AG08395 (cell line): ENCODE results near the gene STX8.
"Not testable (repeated sequence)": the region's sequence is repeated elsewhere in the genome, so short reads cannot be mapped to it uniquely, and the experiment has no call there.

Source experiments
- DNase-seq: peaks from one replicate; pipeline ENCODE4 v3.0.0; 2012; ENCODE audit warnings: mixed read lengths, low spot score

STX8 gene

GRCh38 chr17:9261081-9262012 is 314.3 kb downstream of the STX8 start:
- no peak for DNase-seq

- DNase-seq, result no peak
Measured at GRCh38 chr17:9259419-9259818, 316.2 kb downstream of the STX8 start.

GRCh38 chr17:9258115-9259015 is 317.3 kb downstream of the STX8 start:
- DNase-seq, result no peak

DNA sequence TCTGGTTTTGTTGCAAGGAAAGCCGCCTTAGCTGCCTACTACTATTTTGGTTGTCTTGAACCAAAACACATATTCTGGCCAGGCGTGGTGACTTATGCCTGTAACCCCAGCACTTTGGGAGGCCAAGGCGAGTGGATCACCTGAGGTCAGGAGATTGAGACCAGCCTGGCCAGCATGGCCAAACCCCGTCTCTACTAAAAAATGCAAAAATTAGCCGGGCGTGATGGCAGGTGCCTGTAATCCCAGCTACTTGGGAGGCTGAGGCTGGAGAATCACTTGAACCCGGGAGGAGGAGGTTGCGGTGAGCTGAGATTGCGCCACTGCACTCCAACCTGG is 318.0 kb downstream of the STX8 start:
- not testable (repeated sequence) for DNase-seq

DNA sequence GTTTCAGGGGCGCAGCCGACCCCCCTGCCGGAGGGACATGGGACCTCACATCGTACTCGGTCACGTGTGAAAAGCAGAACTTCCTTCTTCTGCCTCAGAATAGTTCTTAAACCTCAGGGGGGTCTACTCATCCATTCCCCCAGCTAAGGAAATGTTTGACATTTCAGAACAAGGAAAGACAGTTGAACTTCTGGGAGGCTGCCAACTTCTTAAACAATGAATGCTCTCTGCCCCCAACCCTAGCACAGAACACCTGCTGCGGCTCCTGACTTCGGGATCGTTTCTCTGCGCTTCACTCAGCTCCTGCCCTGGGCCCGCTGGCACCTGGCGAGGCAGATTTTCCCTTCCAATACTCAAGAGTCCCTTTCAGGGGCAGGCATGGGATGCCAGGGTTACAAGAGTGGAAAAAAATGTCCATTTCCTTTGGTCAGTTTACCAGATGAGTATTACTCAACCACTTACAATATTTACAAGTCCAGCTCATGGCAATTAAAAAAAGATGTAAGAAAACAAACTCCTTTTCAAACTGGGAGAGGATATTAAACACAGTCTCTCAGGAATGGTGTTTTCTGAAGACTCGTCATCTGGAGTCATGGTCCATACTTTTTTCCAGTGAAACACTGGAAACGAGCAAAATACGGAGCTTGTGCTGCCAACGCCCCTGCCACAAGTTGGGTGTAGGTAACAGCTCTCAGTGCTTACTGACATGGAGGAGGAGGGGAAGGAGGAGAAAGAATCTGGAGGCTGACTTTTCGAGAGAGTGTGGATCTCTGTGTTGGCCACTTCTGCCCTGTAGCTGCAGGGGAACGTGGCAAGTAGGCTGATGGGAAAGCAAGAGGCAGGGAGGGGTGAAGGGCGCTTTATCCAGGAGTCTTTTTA is 318.6 kb downstream of the STX8 start:
- peak; percentile 67 for DNase-seq

- DNase-seq, result no peak
Measured at GRCh38 chr17:9256361-9256750, 319.3 kb downstream of the STX8 start.

GRCh38 chr17:9255833-9256232 is 319.8 kb downstream of the STX8 start:
- DNase-seq, result peak; percentile 25

DNA sequence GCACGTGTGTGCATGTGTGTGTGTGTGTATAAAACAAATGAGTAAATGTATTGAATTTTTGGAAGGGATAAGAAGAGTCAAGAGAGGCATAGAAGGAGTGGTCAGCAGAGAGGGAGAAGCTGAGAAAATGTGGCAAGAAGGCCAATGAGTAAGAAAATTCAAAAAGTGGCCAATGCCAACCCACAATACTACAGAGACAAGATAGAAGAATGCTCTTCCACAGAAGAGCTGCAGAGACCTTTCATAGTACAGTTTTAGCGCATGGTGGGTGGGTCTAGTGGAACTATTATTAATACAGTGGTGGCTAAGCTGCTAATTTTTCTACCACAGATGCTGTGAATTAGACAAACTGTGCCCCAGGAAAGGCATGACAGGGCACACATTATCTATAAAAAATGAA is 320.8 kb downstream of the STX8 start:
- no peak for DNase-seq

DNA sequence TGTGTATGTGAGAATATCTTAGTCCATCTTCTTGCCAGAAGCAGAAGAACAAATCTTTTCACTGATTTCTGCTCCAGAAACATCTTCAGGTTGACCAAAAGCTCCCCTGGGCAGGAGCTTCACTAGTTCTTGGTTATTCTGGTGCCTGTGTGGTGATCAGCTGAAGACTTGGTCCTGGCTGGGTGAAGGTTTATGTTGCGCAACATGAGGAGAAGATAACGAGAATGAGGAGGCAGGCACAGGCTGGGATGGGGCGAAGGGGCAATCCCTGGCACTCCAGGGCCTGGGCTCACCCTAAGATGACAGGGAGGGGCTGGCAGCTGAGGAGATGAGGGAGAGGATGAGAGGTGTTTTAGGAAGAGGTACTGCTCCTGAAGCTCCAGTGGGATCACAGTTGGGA is 322.3 kb downstream of the STX8 start:
- DNase-seq, result no peak

DNA sequence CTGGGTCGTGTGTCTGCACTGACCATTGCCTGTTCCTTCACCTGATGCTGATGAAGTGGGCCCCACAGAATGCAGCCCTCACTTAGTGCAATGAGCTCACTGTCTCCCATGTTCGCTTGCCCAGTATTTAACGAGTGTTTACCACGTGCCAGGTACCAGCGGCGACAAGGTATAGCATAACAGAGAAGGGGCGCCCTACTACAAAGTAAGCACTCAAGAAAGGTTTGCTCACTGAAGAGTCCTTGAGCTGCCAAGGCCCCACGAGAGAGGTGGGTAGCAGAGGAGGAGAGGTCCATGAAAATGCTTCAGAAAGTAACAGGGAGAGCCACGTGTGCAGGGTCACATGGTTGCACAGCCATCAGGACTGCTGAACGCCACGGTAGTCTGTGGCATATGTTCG is 324.3 kb downstream of the STX8 start:
- no peak for DNase-seq

- no peak for DNase-seq
Measured at GRCh38 chr17:9249245-9249953, 326.2 kb downstream of the STX8 start.

GRCh38 chr17:9247401-9247938 is 328.1 kb downstream of the STX8 start:
- DNase-seq, result no peak

GRCh38 chr17:9244066-9245052 is 331.3 kb downstream of the STX8 start:
- peak; percentile 84 for DNase-seq

DNA sequence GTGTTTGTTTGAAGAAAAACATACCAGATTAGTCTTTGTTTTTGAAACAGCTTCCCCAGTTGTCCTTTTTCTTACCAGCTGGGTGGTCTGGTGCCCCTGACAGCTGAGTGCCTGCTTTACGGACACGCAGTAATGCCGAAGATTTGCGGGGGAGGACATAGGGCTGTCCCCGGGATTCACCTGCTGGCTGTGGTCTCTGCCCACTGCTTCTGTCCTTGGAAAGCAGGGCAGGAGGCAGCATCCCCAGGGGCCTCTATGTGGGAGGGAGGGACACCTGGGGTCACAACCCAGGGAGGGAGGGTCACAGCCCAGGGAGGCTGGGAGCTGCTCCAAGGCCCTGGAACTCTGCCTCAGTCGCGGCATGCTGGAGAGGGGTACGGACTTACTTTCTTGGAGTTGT is 332.6 kb downstream of the STX8 start:
- DNase-seq, result no peak

DNA sequence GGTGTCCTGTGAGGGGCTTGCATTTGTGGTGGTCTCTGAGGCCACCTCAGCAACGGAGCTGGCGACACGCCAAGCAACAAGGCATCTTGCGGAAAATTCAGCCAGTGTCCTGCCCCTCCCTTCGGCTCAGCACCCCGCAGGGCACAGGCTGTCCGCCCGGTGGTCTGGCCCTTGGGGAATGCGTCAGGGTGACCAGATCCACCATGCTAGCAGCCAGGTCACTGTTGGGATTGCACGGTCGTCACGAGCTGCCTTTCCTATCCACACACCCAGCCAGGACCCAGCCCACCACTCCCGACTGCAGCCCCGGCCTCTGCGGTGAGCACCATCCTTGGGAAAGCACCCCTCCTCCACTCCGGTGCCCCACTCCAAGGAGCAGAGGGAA is 333.1 kb downstream of the STX8 start:
- DNase-seq, result no peak

DNA sequence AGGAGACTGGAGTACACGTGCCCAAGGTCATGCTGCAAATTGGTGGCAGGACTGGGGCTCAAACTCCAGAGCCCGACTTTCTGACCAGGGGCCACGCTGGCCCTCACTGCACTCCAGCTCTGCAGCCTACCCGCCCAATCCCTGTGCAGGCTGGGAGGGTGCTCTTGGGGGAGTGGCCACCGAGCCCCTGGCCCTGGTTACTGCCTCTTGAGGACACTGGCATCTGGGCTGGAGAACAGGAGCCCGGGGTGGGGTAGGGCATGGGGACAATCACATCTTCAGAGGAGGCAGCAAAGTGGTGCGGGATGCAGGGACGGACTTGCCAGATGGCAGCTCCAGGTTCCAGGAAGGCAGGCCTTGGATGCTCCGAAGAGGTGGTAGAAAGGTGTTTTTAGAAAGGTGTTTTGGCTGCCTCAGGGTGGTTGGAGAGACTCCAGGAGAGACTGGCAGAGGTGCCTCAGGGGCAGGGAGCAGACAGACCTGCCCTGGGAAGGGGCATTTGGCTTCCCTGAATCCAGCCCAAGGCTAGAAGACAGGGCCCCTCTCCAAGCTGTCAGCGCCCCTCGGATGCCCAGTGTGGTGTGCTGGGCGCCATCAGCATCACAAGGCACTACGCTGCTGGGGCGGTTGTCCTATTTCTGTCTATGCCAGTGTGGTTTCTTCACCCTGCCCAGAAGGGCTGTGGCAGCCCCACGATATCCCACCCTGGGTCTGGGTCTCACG is 333.7 kb downstream of the STX8 start:
- no peak for DNase-seq

DNA sequence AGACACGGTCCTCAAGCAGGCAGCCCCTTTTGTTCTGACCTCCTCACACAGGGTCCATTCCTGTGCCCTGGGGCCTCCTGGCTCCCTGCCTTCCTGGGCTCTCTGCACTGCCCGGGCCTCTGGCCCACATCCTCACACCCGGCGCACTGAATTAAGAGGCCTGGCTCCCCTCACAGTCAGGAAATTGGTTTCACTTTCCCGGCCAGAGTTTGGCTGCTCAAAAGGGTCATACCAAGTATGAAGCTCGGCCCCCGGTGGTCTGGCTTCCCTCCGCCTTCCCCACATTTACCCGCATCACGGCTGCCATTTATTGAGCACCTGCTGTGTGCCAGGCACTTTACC is 334.3 kb downstream of the STX8 start:
- peak; percentile 15 for DNase-seq

GRCh38 chr17:9240659-9241370 is 334.8 kb downstream of the STX8 start:
- DNase-seq, result peak; percentile 49
